ENCODE data around the gene CHD9NB. TPM values are rescaled to one million over a fixed set of nuclear protein-coding genes. Genes with fewer than 3 reads are reported as not detected.

CHD9NB gene
- total RNA-seq, 1 donor from 2014 or later = 6.6 TPM

DNA sequence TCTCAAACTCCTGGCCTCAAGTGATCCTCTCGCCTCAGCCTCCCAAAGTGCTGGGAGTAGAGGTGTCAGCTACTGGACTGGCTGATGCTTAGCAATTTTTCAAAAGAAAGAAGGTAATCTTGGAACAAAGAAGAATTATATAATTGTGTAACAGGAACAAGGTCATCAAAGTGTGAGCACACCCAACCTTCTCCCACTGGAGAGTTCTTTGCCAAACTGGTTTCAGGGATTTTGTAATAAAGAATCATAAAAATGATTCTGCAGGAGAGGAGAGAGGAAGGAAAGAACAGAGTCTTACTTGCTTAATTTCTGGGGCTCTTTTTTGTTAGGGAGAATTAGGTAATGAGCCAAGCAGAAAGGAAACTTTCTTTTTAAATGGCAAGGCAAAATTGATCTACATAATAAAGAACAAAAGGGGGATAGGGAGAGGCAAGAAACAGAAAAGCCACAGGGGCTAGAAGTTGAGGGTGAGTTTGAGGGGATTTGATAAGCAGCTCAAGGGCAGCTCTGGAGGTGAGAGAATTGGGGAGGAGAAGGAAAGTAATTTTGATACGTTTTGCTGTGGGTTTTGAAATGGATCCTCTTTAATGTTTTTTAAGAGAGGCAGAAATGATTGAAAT lies 21.3 kb downstream of the CHD9NB start:
- no peak for DNase-seq (ENCODE audit: low read depth)

DNA sequence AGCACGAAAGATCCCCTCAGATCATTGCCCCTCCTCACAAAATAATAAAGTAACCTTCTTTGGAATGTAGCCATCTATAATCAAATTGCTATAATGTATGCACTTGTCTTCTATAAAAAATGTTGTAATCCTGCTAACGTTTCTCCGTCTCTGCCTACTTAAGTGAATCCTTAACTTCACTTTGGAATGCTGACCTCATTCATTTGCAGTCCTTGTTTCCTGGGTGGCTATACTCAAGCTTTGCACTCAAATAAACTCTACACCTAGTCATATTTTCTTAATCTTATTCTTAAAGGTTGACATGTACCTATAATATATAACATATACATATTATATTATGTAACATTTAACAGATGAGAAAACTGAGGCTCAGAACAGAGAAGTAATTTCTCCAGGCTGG lies 22.7 kb downstream of the CHD9NB start:
- DNase-seq (ENCODE audit: low read depth) = peak; percentile 22

GRCh38 chr16:53024045-53024444 lies 28.7 kb downstream of the CHD9NB start:
- DNase-seq (ENCODE audit: low read depth) = no peak

GRCh38 chr16:53022374-53022773 lies 30.3 kb downstream of the CHD9NB start:
- peak; percentile 52 for DNase-seq (ENCODE audit: low read depth)

GRCh38 chr16:53018834-53019416 lies 33.8 kb downstream of the CHD9NB start:
- no peak for DNase-seq (ENCODE audit: low read depth)

- no peak for DNase-seq (ENCODE audit: low read depth)
These were observed 38.4 kb downstream of the CHD9NB start for GRCh38 chr16:53014287-53014686.

DNA sequence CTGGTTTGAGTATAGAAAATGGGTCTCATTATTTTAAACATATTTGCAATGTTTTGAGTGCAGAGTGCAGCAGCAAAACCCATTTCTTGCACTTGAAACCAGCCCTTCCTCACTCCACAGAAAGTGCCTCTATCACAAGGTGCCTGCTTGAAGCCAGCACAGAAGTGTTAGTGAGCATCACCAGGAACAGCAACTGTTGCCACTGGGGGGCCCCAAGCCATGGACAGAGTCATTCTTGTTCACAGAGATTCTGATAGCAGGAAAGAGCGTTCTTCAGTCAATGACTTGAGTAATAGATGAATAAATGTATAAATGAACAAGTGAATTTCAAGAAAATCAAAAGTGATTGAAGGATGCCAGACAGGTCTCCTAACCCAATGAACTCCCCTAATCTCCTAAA lies 45.6 kb downstream of the CHD9NB start:
- no peak for DNase-seq (ENCODE audit: low read depth)

DNA sequence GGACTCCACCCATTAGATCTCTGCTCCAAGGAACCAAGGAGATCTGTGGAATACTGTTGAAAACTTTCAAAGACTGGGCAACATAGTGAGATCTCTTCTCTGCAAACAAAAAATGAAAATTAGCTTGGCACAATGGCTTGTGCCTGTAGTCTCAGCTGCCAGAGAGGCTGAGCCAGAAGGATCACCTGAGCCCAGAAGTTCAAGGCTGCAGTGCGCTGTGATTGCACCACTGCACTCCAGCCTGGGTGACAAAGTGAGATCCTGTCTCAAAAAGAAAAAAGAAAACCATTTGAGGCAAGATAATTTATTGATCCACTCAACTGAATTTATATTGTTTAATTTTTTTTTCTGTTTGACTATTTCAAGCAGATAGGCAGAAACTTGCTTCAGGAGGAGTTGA lies 54.8 kb downstream of the CHD9NB start:
- no peak for DNase-seq (ENCODE audit: low read depth)

DNA sequence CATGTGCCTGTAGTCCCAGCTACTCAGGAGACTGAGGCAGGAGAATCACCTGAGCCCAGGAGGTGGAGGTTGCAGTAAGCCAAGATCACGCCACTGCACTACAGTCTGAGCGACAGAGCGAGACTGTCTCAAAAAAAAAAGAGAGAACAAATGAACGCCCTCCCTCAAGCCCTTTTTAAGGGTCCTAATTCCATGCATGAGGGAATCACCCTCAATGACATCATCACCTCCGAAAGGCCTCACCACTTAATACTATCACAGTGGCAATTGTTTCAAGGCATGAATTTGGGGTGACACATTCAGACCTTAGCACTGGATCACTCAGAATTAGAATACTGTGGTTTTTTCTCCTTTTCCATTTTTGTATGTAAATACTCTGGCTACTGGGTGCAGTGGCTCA lies 57.8 kb downstream of the CHD9NB start:
- DNase-seq (ENCODE audit: low read depth) = no peak

DNA sequence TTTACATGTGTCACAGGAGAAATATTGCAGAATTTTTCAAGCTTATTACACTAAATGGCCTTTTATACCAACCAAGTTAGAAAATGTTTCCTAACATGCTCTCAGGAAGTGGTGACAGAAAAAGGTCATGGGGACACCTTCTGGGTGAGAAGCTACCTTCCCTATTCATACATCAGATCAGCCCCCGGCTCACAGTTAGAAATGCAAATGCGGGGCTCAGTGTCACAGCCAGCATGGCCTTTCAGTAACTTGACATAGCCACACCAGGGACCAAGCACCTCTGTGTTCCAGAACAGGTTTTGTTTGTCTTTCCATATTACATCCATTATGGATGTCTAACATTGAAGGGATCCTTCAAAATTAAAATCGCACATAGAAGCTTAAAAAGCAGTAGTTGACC lies 59.5 kb downstream of the CHD9NB start:
- DNase-seq (ENCODE audit: low read depth) = no peak

DNA sequence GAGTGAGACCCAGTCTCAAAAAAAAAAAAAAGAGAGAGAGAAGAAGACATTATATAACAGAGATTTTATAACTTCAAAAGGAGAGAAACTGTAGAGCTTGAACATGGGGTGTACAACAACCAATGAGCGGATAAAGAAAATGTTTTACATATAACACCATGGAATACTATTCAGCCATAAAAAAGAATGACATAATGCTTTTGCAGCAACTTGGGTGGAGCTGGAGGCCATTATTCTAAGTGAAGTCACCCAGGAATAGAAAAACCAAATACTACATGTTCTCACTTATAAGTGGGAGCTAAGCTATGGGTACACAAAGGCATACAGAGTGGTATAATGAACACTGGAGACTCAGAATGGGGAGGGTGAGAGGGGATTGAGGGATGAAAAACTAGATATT lies 61.1 kb downstream of the CHD9NB start:
- no peak for DNase-seq (ENCODE audit: low read depth)

Other genes starting within 250 kb of the CHD9NB start
- 34.7 and 88.7 TPM in 2 replicates for gene CHD9, start 2.1 kb upstream of the CHD9NB start, total RNA-seq

All from renal cortical epithelial cell (primary cell).